CD4-positive, CD25-positive, alpha-beta regulatory T cell (primary cell): ENCODE results near the gene SLC22A5. TPM values are rescaled to one million over a fixed set of nuclear protein-coding genes. Genes with fewer than 3 reads are reported as not detected.

Source experiments
- ATAC-seq, 2 donors: fragments of 150-1000 bp; cut with Tn5 transposase; one replicate each; pipeline ENCODE4 v1.10.0; 2021; ENCODE audit warnings: low read depth in 2 of 2, moderate number of reproducible peaks in 2 of 2, moderate library complexity in 1 of 2
- DNase-seq, 3 donors: peaks; one replicate each; pipeline versions ENCODE4 v3.0.0 to v3.0.0-alpha.2; 2012 to 2022; ENCODE audit warnings: mixed read lengths in 1 of 3
- H3K27ac ChIP-seq: one replicate; pipeline ENCODE4 v1.7.0; 2013; ENCODE audit warnings: mild to moderate bottlenecking, low read length; ENCODE audit not compliant: insufficient read depth, poor library complexity, severe bottlenecking
- H3K27me3 ChIP-seq: one replicate; pipeline ENCODE4 v1.7.0; 2013; ENCODE audit warnings: low read length; ENCODE audit not compliant: control insufficient read depth, insufficient read depth
- H3K36me3 ChIP-seq: one replicate; pipeline ENCODE4 v1.7.0; 2013; ENCODE audit warnings: mild to moderate bottlenecking, low read length, moderate library complexity; ENCODE audit not compliant: control insufficient read depth, insufficient read depth
- H3K4me1 ChIP-seq: 2 replicates; pipeline ENCODE4 v1.7.0; 2013; ENCODE audit warnings: mild to moderate bottlenecking, low read length; ENCODE audit not compliant: insufficient read depth, control insufficient read depth, poor library complexity, severe bottlenecking
- H3K4me3 ChIP-seq: one replicate; pipeline ENCODE4 v1.7.0; 2013; ENCODE audit warnings: low read depth, mild to moderate bottlenecking, low read length, moderate library complexity
- H3K9me3 ChIP-seq, 2 experiments: 1 replicate in 1 of 2; 2 replicates in 1 of 2; pipeline ENCODE4 v1.7.0; 2013; ENCODE audit warnings: low read length in 2 of 2, mild to moderate bottlenecking in 1 of 2, moderate library complexity in 1 of 2; ENCODE audit not compliant: control insufficient read depth in 2 of 2
- H3K27ac Mint-ChIP-seq, 3 donors: one replicate each; pipeline ENCODE4 v1.8.0; 2020 to 2022; ENCODE audit warnings: mild to moderate bottlenecking in 3 of 3, mixed read lengths in 3 of 3, moderate library complexity in 2 of 3
- H3K27me3 Mint-ChIP-seq: one replicate; pipeline ENCODE4 v1.8.0; 2022; ENCODE audit warnings: mild to moderate bottlenecking, mixed read lengths
- H3K36me3 Mint-ChIP-seq: one replicate; pipeline ENCODE4 v1.8.0; 2020; ENCODE audit warnings: mixed read lengths
- H3K4me1 Mint-ChIP-seq, 4 donors: one replicate each; pipeline ENCODE4 v1.8.0; 2020 to 2022; ENCODE audit warnings: mixed read lengths in 4 of 4, mild to moderate bottlenecking in 1 of 4
- H3K4me3 Mint-ChIP-seq, 4 donors: one replicate each; pipeline ENCODE4 v1.8.0; 2020 to 2022; ENCODE audit warnings: mild to moderate bottlenecking in 4 of 4, mixed read lengths in 4 of 4, moderate library complexity in 3 of 4
- H3K9me3 Mint-ChIP-seq, 7 donors: one replicate each; pipeline ENCODE4 v1.8.0; 2020 to 2022; ENCODE audit warnings: mixed read lengths in 7 of 7, mild to moderate bottlenecking in 3 of 7, moderate library complexity in 2 of 7
- polyA plus RNA-seq, 4 donors: library from polyadenylated mRNA; unstranded; fragments of 300-500 nt; fragmentation: Illumina TruSeq; gene quantifications; one replicate each; pipeline ENCODE4 v1.2.3, GENCODE V29; 2021
- total RNA-seq: library from RNA; stranded (reverse); gene quantifications from one replicate; pipeline ENCODE4 v1.2.3, GENCODE V29; 2022

The SLC22A5 gene
- total and polyA plus RNA-seq, 5 donors from 2014 or later: 0.54 to 3.2 (median 2.1) TPM

GRCh38 chr5:132438917-132439316, 69.4 kb downstream of the SLC22A5 start:
- H3K9me3 ChIP-seq: no peaks in the 10 kb centered on the region
- H3K27me3 ChIP-seq: no peaks in the 10 kb centered on the region
- H3K9me3 Mint-ChIP-seq: no peaks in the 10 kb centered on the region
- no peak for DNase-seq
- peak overlapping the region; percentile 65 to 89 (median 76) for H3K27ac Mint-ChIP-seq
- ATAC-seq: no peak
- H3K4me1 ChIP-seq: peaks cover 54% of the 10 kb centered on the region
- H3K4me3 ChIP-seq: no peak overlapping the region
- peaks cover 12 to 93% (median 56%) of the 10 kb centered on the region in 4 donors for H3K4me1 Mint-ChIP-seq
- no peaks in the 10 kb centered on the region for H3K27me3 Mint-ChIP-seq
- peaks cover 7% of the 10 kb centered on the region for H3K36me3 ChIP-seq
- H3K4me3 Mint-ChIP-seq: peak overlapping the region in 3 of 4 donors; percentile 17 to 26 (median 24)
- peaks cover 27% of the 10 kb centered on the region for H3K36me3 Mint-ChIP-seq
- peak overlapping the region; percentile 71 for H3K27ac ChIP-seq

GRCh38 chr5:132439521-132440089, 70.1 kb downstream of the SLC22A5 start:
- peaks cover 20% of the 10 kb centered on the region for H3K36me3 Mint-ChIP-seq
- Histone ChIP-seq H3K4me1 (peaks cover 60% of the 10 kb centered on the region), H3K9me3 (no peaks in the 10 kb centered on the region), H3K36me3 (peaks cover 9% of the 10 kb centered on the region), H3K27ac (peak overlapping the region; percentile 71), H3K4me3 (no peak overlapping the region), H3K27me3 (no peaks in the 10 kb centered on the region)
- no peaks in the 10 kb centered on the region for H3K27me3 Mint-ChIP-seq
- no peak for DNase-seq
- peak overlapping the region; percentile 65 to 89 (median 76) for H3K27ac Mint-ChIP-seq
- H3K4me1 Mint-ChIP-seq: peaks cover 10 to 93% (median 55%) of the 10 kb centered on the region in 4 donors
- ATAC-seq: no peak
- peak overlapping the region in 1 of 4 donors; percentile 26 for H3K4me3 Mint-ChIP-seq
- no peaks in the 10 kb centered on the region for H3K9me3 Mint-ChIP-seq

GRCh38 chr5:132444061-132444460, 74.6 kb downstream of the SLC22A5 start:
- peak overlapping the region; percentile 20 to 78 (median 54) for H3K27ac Mint-ChIP-seq
- H3K27me3 Mint-ChIP-seq: no peaks in the 10 kb centered on the region
- peaks cover 25% of the 10 kb centered on the region for H3K36me3 Mint-ChIP-seq
- H3K4me1 Mint-ChIP-seq: peaks cover 15 to 94% (median 60%) of the 10 kb centered on the region in 4 donors
- H3K4me1 ChIP-seq: peaks cover 48% of the 10 kb centered on the region
- H3K4me3 Mint-ChIP-seq: no peak overlapping the region
- no peaks in the 10 kb centered on the region for H3K9me3 Mint-ChIP-seq
- peaks cover 19% of the 10 kb centered on the region for H3K36me3 ChIP-seq
- no peak overlapping the region for H3K27ac ChIP-seq
- no peaks in the 10 kb centered on the region for H3K27me3 ChIP-seq
- no peak overlapping the region for H3K4me3 ChIP-seq
- no peaks in the 10 kb centered on the region for H3K9me3 ChIP-seq
- no peak for DNase-seq
- no peak for ATAC-seq

Other genes starting within 250 kb of the SLC22A5 start
- gene P4HA2, start 141.9 kb upstream of the SLC22A5 start, total RNA-seq: not detected
- gene P4HA2, start 141.9 kb upstream of the SLC22A5 start, polyA plus RNA-seq: not detected
- gene PDLIM4, start 112.0 kb upstream of the SLC22A5 start, total RNA-seq: not detected
- not detected for gene PDLIM4, start 112.0 kb upstream of the SLC22A5 start, polyA plus RNA-seq
- not detected for gene SLC22A4, start 75.3 kb upstream of the SLC22A5 start, total RNA-seq
- not detected for gene SLC22A4, start 75.3 kb upstream of the SLC22A5 start, polyA plus RNA-seq
- gene IRF1, start 121.1 kb downstream of the SLC22A5 start, total RNA-seq: 924 TPM
- gene IRF1, start 121.1 kb downstream of the SLC22A5 start, polyA plus RNA-seq: 100 to 1,000 TPM; 160 to 202 (median 190) TPM
- gene IL5, start 173.8 kb downstream of the SLC22A5 start, total RNA-seq: not detected
- gene IL5, start 173.8 kb downstream of the SLC22A5 start, polyA plus RNA-seq: not detected
- gene RAD50, start 187.3 kb downstream of the SLC22A5 start, total RNA-seq: 17.8 TPM
- gene RAD50, start 187.3 kb downstream of the SLC22A5 start, polyA plus RNA-seq: 10 to 100 TPM; 10.8 to 14.2 (median 12.8) TPM